ENCODE results near the gene GAS2. TPM values are rescaled to one million over a fixed set of nuclear protein-coding genes. Genes with fewer than 3 reads are reported as not detected.

Gene GAS2
- total and polyA plus RNA-seq, 2 donors (not counting 1 experiment from before 2014, with no cell fraction given): 0.27 to 1.2 TPM

- no peak overlapping the region for H3K27ac ChIP-seq (ENCODE audit: insufficient read depth, low read length)
- H3K4me3 ChIP-seq (replicated peaks in 1 of 4; ENCODE audit: control extremely low read depth in 1 of 4, insufficient read depth in 1 of 4, low read depth in 3 of 4, low read length in 4 of 4): no peak overlapping the region
- no peaks in the 10 kb centered on the region for H3K79me2 ChIP-seq (ENCODE audit: control insufficient read depth, insufficient read depth, low read length)
- H3K4me1 ChIP-seq (ENCODE audit: control insufficient read depth, extremely low read depth, insufficient read depth, low read length): no peaks in the 10 kb centered on the region
- H3K9me3 ChIP-seq (ENCODE audit: control insufficient read depth, insufficient read depth, low read depth, low read length): no peaks in the 10 kb centered on the region
- no peak overlapping the region for H2AFZ ChIP-seq (ENCODE audit: low read length)
- no peak overlapping the region for H3K4me2 ChIP-seq (ENCODE audit: extremely low read depth, insufficient read depth, low read length)
- H3K9ac ChIP-seq (ENCODE audit: insufficient read depth, low read length): no peak overlapping the region
- no peaks in the 10 kb centered on the region for H3K36me3 ChIP-seq (ENCODE audit: control insufficient read depth, insufficient read depth, low read length)
- TF ChIP-seq CTCF (conservative IDR thresholded peaks at IDR 0.05 in 1 of 2, IDR thresholded peaks at IDR 0.05 in 1 of 2; ENCODE audit: low read depth in 1 of 2, low read length in 2 of 2) (no peak), EZH2 (IDR thresholded peaks at IDR 0.05; ENCODE audit: low read length, missing control alignments) (no peak)
- peak in 1 of 2 donors; percentile 76 for DNase-seq (ENCODE audit: low read depth in 2 of 2)
- no peaks in the 10 kb centered on the region for H4K20me1 ChIP-seq (ENCODE audit: control insufficient read depth, extremely low read depth, insufficient read depth, low read length)
- no peaks in the 10 kb centered on the region for H3K27me3 ChIP-seq (ENCODE audit: control insufficient read depth, insufficient read depth, low read length)
Observed at GRCh38 chr11:22785251-22785650, 118.8 kb downstream of the GAS2 start.

GRCh38 chr11:22786475-22786874 lies 120.1 kb downstream of the GAS2 start:
- no peak overlapping the region for H3K27ac ChIP-seq (ENCODE audit: insufficient read depth, low read length)
- H4K20me1 ChIP-seq (ENCODE audit: control insufficient read depth, extremely low read depth, insufficient read depth, low read length): no peaks in the 10 kb centered on the region
- no peaks in the 10 kb centered on the region for H3K4me1 ChIP-seq (ENCODE audit: control insufficient read depth, extremely low read depth, insufficient read depth, low read length)
- no peak overlapping the region for H3K9ac ChIP-seq (ENCODE audit: insufficient read depth, low read length)
- no peak overlapping the region for H3K4me3 ChIP-seq (replicated peaks in 1 of 4; ENCODE audit: control extremely low read depth in 1 of 4, insufficient read depth in 1 of 4, low read depth in 3 of 4, low read length in 4 of 4)
- no peak for DNase-seq (ENCODE audit: low read depth in 2 of 2)
- no peaks in the 10 kb centered on the region for H3K79me2 ChIP-seq (ENCODE audit: control insufficient read depth, insufficient read depth, low read length)
- H2AFZ ChIP-seq (ENCODE audit: low read length): no peak overlapping the region
- no peaks in the 10 kb centered on the region for H3K27me3 ChIP-seq (ENCODE audit: control insufficient read depth, insufficient read depth, low read length)
- H3K9me3 ChIP-seq (ENCODE audit: control insufficient read depth, insufficient read depth, low read depth, low read length): no peaks in the 10 kb centered on the region
- no peaks in the 10 kb centered on the region for H3K36me3 ChIP-seq (ENCODE audit: control insufficient read depth, insufficient read depth, low read length)
- H3K4me2 ChIP-seq (ENCODE audit: extremely low read depth, insufficient read depth, low read length): no peak overlapping the region
- no peak for TF ChIP-seq EZH2 (IDR thresholded peaks at IDR 0.05; ENCODE audit: low read length, missing control alignments)

DNA sequence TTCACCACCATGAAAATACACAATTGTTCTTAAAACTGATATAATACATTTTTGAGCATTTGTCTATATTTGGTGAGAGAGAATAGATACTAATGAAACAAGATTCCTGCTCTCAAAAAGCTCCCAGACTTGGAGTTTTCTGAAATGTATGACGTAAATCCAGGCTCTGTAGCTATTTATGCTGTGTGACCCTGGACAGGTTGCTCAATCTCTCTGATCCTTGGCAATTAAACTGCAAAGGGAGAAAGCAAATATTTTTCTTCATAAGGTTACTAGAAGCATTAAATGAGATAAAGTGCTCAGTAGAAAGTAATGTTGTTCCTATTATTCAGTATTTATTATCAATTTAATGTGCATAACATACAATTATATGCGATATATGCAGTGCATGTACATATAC lies 120.6 kb downstream of the GAS2 start:
- Histone ChIP-seq H3K4me3 (replicated peaks in 1 of 4; ENCODE audit: control extremely low read depth in 1 of 4, insufficient read depth in 1 of 4, low read depth in 3 of 4, low read length in 4 of 4) (no peak overlapping the region), H3K4me1 (ENCODE audit: control insufficient read depth, extremely low read depth, insufficient read depth, low read length) (no peaks in the 10 kb centered on the region), H3K9me3 (ENCODE audit: control insufficient read depth, insufficient read depth, low read depth, low read length) (no peaks in the 10 kb centered on the region), H3K36me3 (ENCODE audit: control insufficient read depth, insufficient read depth, low read length) (no peaks in the 10 kb centered on the region), H3K79me2 (ENCODE audit: control insufficient read depth, insufficient read depth, low read length) (no peaks in the 10 kb centered on the region), H3K9ac (ENCODE audit: insufficient read depth, low read length) (no peak overlapping the region), H3K27me3 (ENCODE audit: control insufficient read depth, insufficient read depth, low read length) (no peaks in the 10 kb centered on the region), H2AFZ (ENCODE audit: low read length) (no peak overlapping the region), H3K27ac (ENCODE audit: insufficient read depth, low read length) (no peak overlapping the region), H4K20me1 (ENCODE audit: control insufficient read depth, extremely low read depth, insufficient read depth, low read length) (no peaks in the 10 kb centered on the region), H3K4me2 (ENCODE audit: extremely low read depth, insufficient read depth, low read length) (no peak overlapping the region)
- TF ChIP-seq EZH2 (IDR thresholded peaks at IDR 0.05; ENCODE audit: low read length, missing control alignments) (no peak), CTCF (conservative IDR thresholded peaks at IDR 0.05 in 1 of 2, IDR thresholded peaks at IDR 0.05 in 1 of 2; ENCODE audit: low read depth in 1 of 2, low read length in 2 of 2) (no peak)
- no peak for DNase-seq (ENCODE audit: low read depth in 2 of 2)

Measured in fibroblast of lung (primary cell).